ENCODE measurements around the gene FOXP1.

GRCh38 chr3:71176366-71176765 lies 407.2 kb downstream of the FOXP1 start:
- TF ChIP-seq EP300 (IDR thresholded peaks at IDR 0.05) (no peak), CTCF (IDR thresholded peaks at IDR 0.05) (no peak)
